IMR-90 (cell line): ENCODE measurements around the gene SHISA8. TPM values are rescaled to one million over a fixed set of nuclear protein-coding genes. Genes with fewer than 3 reads are reported as not detected.

ENCODE experiments used
- ATAC-seq: fragments of 200-7000 bp; cut with Tn5 transposase; 2 replicates; pipeline ENCODE4 v1.9.1; 2020; ENCODE audit warnings: low read depth, mild to moderate bottlenecking, moderate library complexity
- BruUV-seq: library from RNA; stranded (reverse); fragments of 400-500 nt; replicated peaks from 2 replicates; lab custom pipeline; 2021; lab: Mats Ljungman, UMichigan
- CTCF ChIA-PET: fragments of 300-600 bp; formaldehyde crosslinking; extraction: SDS; loops from one replicate; lab custom pipeline; 2021; ENCODE audit warnings: antibody characterized with exemption; lab: Yijun Ruan, JAX
- POLR2A ChIA-PET: fragments of 300-600 bp; sonication (Branson Sonifier 250); formaldehyde crosslinking; loops from one replicate; lab custom pipeline; 2022; ENCODE audit warnings: antibody characterized with exemption; ENCODE audit not compliant: unreplicated experiment; lab: Charles Lee
- DNase-seq: peaks from one replicate; pipeline ENCODE4 v3.0.0; 2013
- H2AFZ ChIP-seq: replicated peaks from 2 replicates; pipeline ENCODE3; 2013; ENCODE audit warnings: low read length, mild to moderate bottlenecking; ENCODE audit not compliant: poor library complexity
- H2AK5ac ChIP-seq: 2 replicates; pipeline ENCODE4 v1.6.1; 2013; ENCODE audit warnings: low read depth, low read length, inconsistent platforms
- H2AK9ac ChIP-seq: replicated peaks from 2 replicates; pipeline ENCODE3; 2013; ENCODE audit warnings: mild to moderate bottlenecking, low read depth, low read length, moderate library complexity; ENCODE audit not compliant: poor library complexity
- H2BK120ac ChIP-seq: 2 replicates; pipeline ENCODE4 v1.6.1; 2013; ENCODE audit warnings: low read depth, low read length, inconsistent platforms
- H2BK15ac ChIP-seq: 3 replicates; pipeline ENCODE4 v1.6.1; 2013; ENCODE audit warnings: low read depth, low read length, inconsistent platforms
- H2BK20ac ChIP-seq: 2 replicates; pipeline ENCODE4 v1.6.1; 2013; ENCODE audit warnings: low read depth, mild to moderate bottlenecking, inconsistent platforms, low read length, moderate library complexity
- H2BK5ac ChIP-seq: 2 replicates; pipeline ENCODE4 v1.6.1; 2013; ENCODE audit warnings: mild to moderate bottlenecking, low read depth, low read length, inconsistent platforms; ENCODE audit not compliant: poor library complexity, severe bottlenecking
- H3K14ac ChIP-seq: replicated peaks from 2 replicates; pipeline ENCODE4 v1.6.1; 2013; ENCODE audit warnings: low read depth, low read length, inconsistent platforms
- H3K18ac ChIP-seq: 2 replicates; pipeline ENCODE4 v1.6.1; 2013; ENCODE audit warnings: low read depth, low read length, control low read depth
- H3K23ac ChIP-seq: 2 replicates; pipeline ENCODE4 v1.6.1; 2013; ENCODE audit warnings: low read depth, low read length, inconsistent platforms
- H3K27ac ChIP-seq: 2 replicates; pipeline ENCODE4 v1.5.1; 2013; ENCODE audit warnings: mild to moderate bottlenecking, control low read depth, low read length; ENCODE audit not compliant: insufficient read depth
- H3K27me3 ChIP-seq: 2 replicates; pipeline ENCODE4 v1.6.1; 2013; ENCODE audit warnings: low read length; ENCODE audit not compliant: control insufficient read depth, insufficient read depth
- H3K36me3 ChIP-seq: 2 replicates; pipeline ENCODE4 v1.6.1; 2013; ENCODE audit warnings: low read length, mixed read lengths; ENCODE audit not compliant: control insufficient read depth, insufficient read depth
- H3K4ac ChIP-seq: 2 replicates; pipeline ENCODE4 v1.6.1; 2013; ENCODE audit warnings: low read depth, low read length, inconsistent platforms
- H3K4me1 ChIP-seq: 2 replicates; pipeline ENCODE4 v1.6.1; 2013; ENCODE audit warnings: low read length, mixed read lengths; ENCODE audit not compliant: control insufficient read depth, insufficient read depth
- H3K4me2 ChIP-seq: 2 replicates; pipeline ENCODE4 v1.6.1; 2013; ENCODE audit warnings: low read depth, mild to moderate bottlenecking, control low read depth, low read length, moderate library complexity
- H3K4me3 ChIP-seq: 2 replicates; pipeline ENCODE4 v1.5.1; 2013; ENCODE audit warnings: low read depth, mild to moderate bottlenecking, control low read depth, low read length, moderate library complexity; ENCODE audit not compliant: insufficient read depth
- H3K56ac ChIP-seq: 2 replicates; pipeline ENCODE4 v1.6.1; 2013; ENCODE audit warnings: low read length, inconsistent platforms; ENCODE audit not compliant: insufficient read depth; ENCODE audit errors: extremely low read depth
- H3K79me1 ChIP-seq, 2 experiments: 2 replicates each; pipeline ENCODE4 v1.6.1; 2013; ENCODE audit warnings: low read length in 2 of 2, inconsistent platforms in 1 of 2, low read depth in 1 of 2
- H3K9ac ChIP-seq: 2 replicates; pipeline ENCODE4 v1.6.1; 2013; ENCODE audit warnings: low read depth, low read length, control low read depth
- H3K9me1 ChIP-seq: 2 replicates; pipeline ENCODE4 v1.6.1; 2013; ENCODE audit warnings: low read length, inconsistent platforms; ENCODE audit not compliant: insufficient read depth
- H3K9me3 ChIP-seq: 2 replicates; pipeline ENCODE4 v1.6.1; 2013; ENCODE audit warnings: low read length; ENCODE audit not compliant: control insufficient read depth, insufficient read depth
- H4K20me1 ChIP-seq: 2 replicates; pipeline ENCODE4 v1.6.1; 2013; ENCODE audit warnings: low read length, inconsistent platforms; ENCODE audit not compliant: insufficient read depth
- H4K5ac ChIP-seq: 2 replicates; pipeline ENCODE4 v1.6.1; 2013; ENCODE audit warnings: mild to moderate bottlenecking, low read depth, low read length, control low read depth
- H4K8ac ChIP-seq, 2 experiments: 2 replicates each; pipeline ENCODE4 v1.6.1; 2013; ENCODE audit warnings: low read depth in 2 of 2, low read length in 2 of 2, control low read depth in 1 of 2, inconsistent platforms in 1 of 2
- H4K91ac ChIP-seq: 2 replicates; pipeline ENCODE4 v1.6.1; 2013; ENCODE audit warnings: low read depth, low read length, inconsistent platforms; ENCODE audit not compliant: insufficient read depth
- CEBPB ChIP-seq: IDR thresholded peaks from 2 replicates; pipeline ENCODE4 v1.6.1; 2012; ENCODE audit warnings: low read depth, low read length, improper control_type of control experiment
- CHD1 ChIP-seq: IDR thresholded peaks from 2 replicates; pipeline ENCODE4 v1.6.1; 2012; ENCODE audit warnings: low read depth, low read length, improper control_type of control experiment
- FOS ChIP-seq: fragments of 150-350 bp; IDR thresholded peaks from 2 replicates; pipeline ENCODE4 v1.6.1; 2016; ENCODE audit warnings: low read depth, low read length
- MAFK ChIP-seq: IDR thresholded peaks from 2 replicates; pipeline ENCODE4 v1.6.1; 2012; ENCODE audit warnings: low read depth, low read length, improper control_type of control experiment
- MXI1 ChIP-seq: IDR thresholded peaks from 2 replicates; pipeline ENCODE4 v1.6.1; 2012; ENCODE audit warnings: low read depth, mild to moderate bottlenecking, low read length, moderate library complexity, borderline replicate concordance
- NFE2L2 ChIP-seq: fragments of 150-350 bp; IDR thresholded peaks from 2 replicates; pipeline ENCODE4 v1.6.1; 2016; ENCODE audit warnings: low read depth, mild to moderate bottlenecking, low read length
- POLR2A ChIP-seq: IDR thresholded peaks from 2 replicates; pipeline ENCODE4 v1.6.1; 2012; ENCODE audit warnings: mild to moderate bottlenecking, low read depth, low read length
- RAD21 ChIP-seq: IDR thresholded peaks from 2 replicates; pipeline ENCODE4 v1.6.1; 2012; ENCODE audit warnings: low read length, improper control_type of control experiment
- RFX5 ChIP-seq: IDR thresholded peaks from 2 replicates; pipeline ENCODE4 v1.8.0; 2012; ENCODE audit warnings: low read depth, mild to moderate bottlenecking, low read length, moderate library complexity
- SMC3 ChIP-seq: fragments of 150-350 bp; IDR thresholded peaks from 2 replicates; pipeline ENCODE4 v1.6.1; 2016; ENCODE audit warnings: low read depth, mild to moderate bottlenecking, antibody characterized with exemption, low read length, moderate library complexity
- WGBS, 2 experiments: methylation state at CpG; one replicate each; pipeline versions ENCODE4 v1.1.5 to v1.1.7; 2013; ENCODE audit warnings: missing lambda C conversion rate in 2 of 2; ENCODE audit not compliant: insufficient read length in 1 of 2; ENCODE audit errors: extremely low coverage in 2 of 2; 5-methylcytosine and 5-hydroxymethylcytosine counted together
- dilution Hi-C: fragments of 300-500 bp; cut with HindIII; formaldehyde crosslinking; loops from one replicate; pipeline ENCODE4 v1.14.3; 2018; ENCODE audit warnings: low sequenced_read_pairs; ENCODE audit not compliant: unreplicated experiment
- in situ Hi-C: fragments of 300-500 bp; cut with MboI; formaldehyde crosslinking; loops from 3 replicates; pipeline ENCODE4 v1.14.3; 2019; ENCODE audit warnings: low sequenced_read_pairs, inconsistent platforms, mixed read lengths
- intact Hi-C: fragments of 100-400 bp; cut with micrococcal nuclease; formaldehyde crosslinking; loops from 2 replicates; pipeline ENCODE4 v1.10.0; 2022
- polyA plus RNA-seq, 3 experiments: library from polyadenylated mRNA; depleted of rRNA; stranded (reverse); fragments of >200 nt; gene quantifications; 2 replicates each; pipeline ENCODE4 v1.2.3, GENCODE V29; 2012; ENCODE audit warnings: low replicate concordance in 1 of 3
- total RNA-seq: library from RNA; depleted of rRNA; stranded (reverse); fragments of >200 nt; gene quantifications from 2 replicates; pipeline ENCODE4 v1.2.3, GENCODE V29; 2012
- TF ChIP-seq, protein P1 (sequence below): fragments of 150-350 bp; IDR thresholded peaks from 2 replicates; pipeline ENCODE4 v1.6.1; 2017; ENCODE audit warnings: mild to moderate bottlenecking, antibody characterized with exemption, low read length, low read depth
- TF ChIP-seq, protein P2 (sequence below): fragments of 150-350 bp; IDR thresholded peaks from 2 replicates; pipeline ENCODE4 v1.6.1; 2016; ENCODE audit warnings: low read depth, mild to moderate bottlenecking, low read length, moderate library complexity, borderline replicate concordance
- TF ChIP-seq, protein P3 (sequence below): conservative IDR thresholded peaks from 2 replicates; pipeline ENCODE4 v1.5.1; 2012; ENCODE audit warnings: mild to moderate bottlenecking, low read depth, low read length, improper control_type of control experiment

SHISA8 gene
- total and polyA plus RNA-seq, 2 of the 4 experiments (the other 2 are of a cell fraction): not detected

DNA sequence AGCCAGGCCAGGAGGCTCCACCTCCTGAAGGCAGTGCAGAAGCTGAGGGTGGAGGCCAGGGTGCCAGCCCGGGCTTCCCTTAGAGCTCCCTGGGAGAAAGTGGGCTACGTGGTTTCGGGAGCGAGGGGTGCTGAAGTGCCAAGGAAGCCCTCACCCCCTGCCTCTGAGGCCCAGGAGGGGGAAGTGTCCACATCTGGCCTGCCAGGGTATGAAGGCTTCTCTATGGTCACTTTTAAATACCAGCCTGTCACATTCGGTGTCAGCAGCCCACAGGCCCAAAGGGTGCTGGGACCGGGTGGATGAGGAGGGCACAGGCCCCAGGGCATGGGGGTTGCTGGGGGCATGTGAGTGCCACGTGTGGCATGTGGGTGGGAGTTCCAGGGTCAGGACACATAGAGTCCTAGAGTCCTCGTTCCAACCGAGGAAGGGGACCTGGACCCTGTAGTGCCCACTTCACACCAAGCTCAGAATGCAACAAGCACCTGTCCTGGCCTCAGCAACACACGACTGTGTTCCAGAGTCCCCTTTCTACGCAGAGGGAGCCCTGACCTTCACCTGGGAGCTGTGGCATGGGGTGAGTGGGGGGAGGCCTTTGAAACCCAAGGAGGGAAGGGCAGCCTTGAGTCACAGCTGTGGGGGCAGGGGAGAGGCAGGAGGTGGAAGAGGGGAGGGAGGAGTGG is 1.7 kb downstream of the SHISA8 start:
- ChIA-PET POLR2A (no interaction called here), CTCF (no interaction called here)
- Histone ChIP-seq H3K56ac (no peak overlapping the region), H3K4me2 (no peak overlapping the region), H3K9ac (no peak overlapping the region), H3K9me1 (no peaks in the 10 kb centered on the region; the same call in 1 of the 2 replicates), H3K18ac (no peak overlapping the region), H3K14ac (no peak overlapping the region), H2AFZ (no peak overlapping the region), H3K4ac (no peak overlapping the region), H4K8ac (no peak overlapping the region), H3K23ac (no peak overlapping the region), H3K27ac (no peak overlapping the region), H2BK5ac (no peak overlapping the region), H2AK9ac (no peak overlapping the region), H3K4me3 (no peak overlapping the region), H3K4me1 (peaks cover 2% of the 10 kb centered on the region; the same call in 1 of the 2 replicates), H3K9me3 (no peaks in the 10 kb centered on the region), H3K36me3 (no peaks in the 10 kb centered on the region), H2BK20ac (no peak overlapping the region), H2BK15ac (no peak overlapping the region), H4K20me1 (peaks cover 3% of the 10 kb centered on the region), H4K5ac (no peak overlapping the region), H3K79me1 (no peaks in the 10 kb centered on the region), H2BK120ac (no peak overlapping the region), H3K27me3 (peaks cover 83% of the 10 kb centered on the region), H2AK5ac (no peak overlapping the region), H4K91ac (no peak overlapping the region)
- WGBS, 2 experiments: 60% methylated on average over 1 of the region's 11 CpGs; no CpG with 5 or more reads in 1 of the 2 experiments
- TF ChIP-seq MAFK: no peak
- TF ChIP-seq, protein P1, sequence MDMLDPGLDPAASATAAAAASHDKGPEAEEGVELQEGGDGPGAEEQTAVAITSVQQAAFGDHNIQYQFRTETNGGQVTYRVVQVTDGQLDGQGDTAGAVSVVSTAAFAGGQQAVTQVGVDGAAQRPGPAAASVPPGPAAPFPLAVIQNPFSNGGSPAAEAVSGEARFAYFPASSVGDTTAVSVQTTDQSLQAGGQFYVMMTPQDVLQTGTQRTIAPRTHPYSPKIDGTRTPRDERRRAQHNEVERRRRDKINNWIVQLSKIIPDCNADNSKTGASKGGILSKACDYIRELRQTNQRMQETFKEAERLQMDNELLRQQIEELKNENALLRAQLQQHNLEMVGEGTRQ: no peak
- TF ChIP-seq RAD21: no peak
- no peak for TF ChIP-seq FOS
- no peak for TF ChIP-seq SMC3
- no peak for TF ChIP-seq POLR2A
- TF ChIP-seq CEBPB: no peak
- TF ChIP-seq, protein P2, sequence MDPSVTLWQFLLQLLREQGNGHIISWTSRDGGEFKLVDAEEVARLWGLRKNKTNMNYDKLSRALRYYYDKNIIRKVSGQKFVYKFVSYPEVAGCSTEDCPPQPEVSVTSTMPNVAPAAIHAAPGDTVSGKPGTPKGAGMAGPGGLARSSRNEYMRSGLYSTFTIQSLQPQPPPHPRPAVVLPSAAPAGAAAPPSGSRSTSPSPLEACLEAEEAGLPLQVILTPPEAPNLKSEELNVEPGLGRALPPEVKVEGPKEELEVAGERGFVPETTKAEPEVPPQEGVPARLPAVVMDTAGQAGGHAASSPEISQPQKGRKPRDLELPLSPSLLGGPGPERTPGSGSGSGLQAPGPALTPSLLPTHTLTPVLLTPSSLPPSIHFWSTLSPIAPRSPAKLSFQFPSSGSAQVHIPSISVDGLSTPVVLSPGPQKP: no peak
- TF ChIP-seq MXI1: no peak
- no peak for TF ChIP-seq RFX5
- TF ChIP-seq, protein P3, sequence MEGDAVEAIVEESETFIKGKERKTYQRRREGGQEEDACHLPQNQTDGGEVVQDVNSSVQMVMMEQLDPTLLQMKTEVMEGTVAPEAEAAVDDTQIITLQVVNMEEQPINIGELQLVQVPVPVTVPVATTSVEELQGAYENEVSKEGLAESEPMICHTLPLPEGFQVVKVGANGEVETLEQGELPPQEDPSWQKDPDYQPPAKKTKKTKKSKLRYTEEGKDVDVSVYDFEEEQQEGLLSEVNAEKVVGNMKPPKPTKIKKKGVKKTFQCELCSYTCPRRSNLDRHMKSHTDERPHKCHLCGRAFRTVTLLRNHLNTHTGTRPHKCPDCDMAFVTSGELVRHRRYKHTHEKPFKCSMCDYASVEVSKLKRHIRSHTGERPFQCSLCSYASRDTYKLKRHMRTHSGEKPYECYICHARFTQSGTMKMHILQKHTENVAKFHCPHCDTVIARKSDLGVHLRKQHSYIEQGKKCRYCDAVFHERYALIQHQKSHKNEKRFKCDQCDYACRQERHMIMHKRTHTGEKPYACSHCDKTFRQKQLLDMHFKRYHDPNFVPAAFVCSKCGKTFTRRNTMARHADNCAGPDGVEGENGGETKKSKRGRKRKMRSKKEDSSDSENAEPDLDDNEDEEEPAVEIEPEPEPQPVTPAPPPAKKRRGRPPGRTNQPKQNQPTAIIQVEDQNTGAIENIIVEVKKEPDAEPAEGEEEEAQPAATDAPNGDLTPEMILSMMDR: no peak
- TF ChIP-seq CHD1: no peak
- TF ChIP-seq NFE2L2: no peak
- BruUV-seq: no TSS peak
- in situ Hi-C loops: no loop called here
- ATAC-seq (no peak), DNase-seq (no peak)
- dilution Hi-C loops: no loop called here
- intact Hi-C loops: no loop called here
